GM18867 (cell line): Measurements from ENCODE around the gene OTX1.

Experiments
- ATAC-seq: cut with Tn5 transposase; IDR thresholded peaks from one replicate; pipeline ENCODE4 v1.9.1; 2021; ENCODE audit warnings: mild to moderate bottlenecking, moderate library complexity; ENCODE audit not compliant: unreplicated experiment

OTX1 gene

GRCh38 chr2:63046552-63046951 lies 4.1 kb upstream of the OTX1 start:
- no peak for ATAC-seq

DNA sequence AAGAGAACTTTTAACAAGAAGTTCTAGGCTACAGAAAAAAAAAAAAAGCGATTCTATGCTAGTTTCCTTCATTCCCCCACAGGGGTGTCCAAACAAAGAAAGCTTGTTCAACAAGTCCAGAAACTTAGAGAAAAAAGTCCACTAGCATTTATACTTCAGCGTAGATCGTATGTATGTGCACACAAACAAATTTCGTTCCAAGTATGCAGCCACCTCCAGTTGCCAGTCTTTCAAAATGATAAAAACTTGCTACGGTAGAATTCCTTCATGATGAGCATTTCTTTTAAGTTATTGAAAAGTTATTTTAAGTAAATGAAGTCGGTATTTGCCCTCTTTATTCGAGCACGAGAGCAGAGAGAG lies 3.7 kb upstream of the OTX1 start:
- no peak for ATAC-seq

DNA sequence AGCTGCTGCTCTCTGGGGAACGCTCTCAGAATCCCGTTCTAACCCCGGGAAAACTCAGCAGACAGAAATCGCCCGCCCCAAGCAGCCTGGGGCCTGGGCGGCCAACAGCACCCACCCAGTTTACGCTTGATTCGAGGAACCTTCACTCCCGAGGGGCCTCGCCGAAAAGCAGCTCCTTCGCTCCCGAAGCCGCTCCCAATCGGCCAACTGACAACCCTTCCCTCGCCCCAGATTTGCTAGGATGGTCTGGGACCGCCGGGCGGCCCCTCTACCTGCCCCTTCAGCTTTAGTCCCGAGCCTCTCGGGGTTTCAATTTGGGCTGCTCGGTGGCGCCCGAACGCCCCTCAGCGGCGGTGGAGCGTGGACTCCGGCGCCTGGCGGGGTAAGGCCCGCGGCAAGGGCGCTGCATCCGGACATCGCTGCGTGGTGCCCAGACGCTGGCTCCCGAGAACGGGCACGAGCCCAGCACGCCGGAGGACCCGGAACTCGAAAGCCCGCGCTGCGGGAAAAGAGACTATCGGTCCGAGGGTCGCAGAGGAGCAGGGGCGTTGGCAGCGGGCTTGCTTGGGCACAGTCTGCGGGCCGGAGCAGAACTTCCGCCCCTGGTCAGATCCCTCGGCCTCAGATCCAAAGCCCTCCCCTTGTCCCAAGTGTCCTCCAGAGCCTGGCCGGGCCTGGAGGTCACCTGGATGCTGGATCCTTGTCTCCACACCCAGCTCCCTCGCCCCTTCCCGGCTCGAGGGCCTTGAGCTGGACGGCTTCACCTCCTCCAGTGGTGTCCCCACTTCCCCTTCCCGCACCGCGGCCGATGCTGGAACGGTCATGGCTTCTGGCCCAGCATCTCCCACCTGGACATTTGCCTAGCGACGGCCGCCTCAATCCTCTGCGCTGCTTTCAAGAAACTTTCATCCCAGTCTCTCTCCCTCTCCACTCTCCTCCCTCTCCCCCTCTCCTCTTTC lies 3.0 kb upstream of the OTX1 start:
- no peak for ATAC-seq

DNA sequence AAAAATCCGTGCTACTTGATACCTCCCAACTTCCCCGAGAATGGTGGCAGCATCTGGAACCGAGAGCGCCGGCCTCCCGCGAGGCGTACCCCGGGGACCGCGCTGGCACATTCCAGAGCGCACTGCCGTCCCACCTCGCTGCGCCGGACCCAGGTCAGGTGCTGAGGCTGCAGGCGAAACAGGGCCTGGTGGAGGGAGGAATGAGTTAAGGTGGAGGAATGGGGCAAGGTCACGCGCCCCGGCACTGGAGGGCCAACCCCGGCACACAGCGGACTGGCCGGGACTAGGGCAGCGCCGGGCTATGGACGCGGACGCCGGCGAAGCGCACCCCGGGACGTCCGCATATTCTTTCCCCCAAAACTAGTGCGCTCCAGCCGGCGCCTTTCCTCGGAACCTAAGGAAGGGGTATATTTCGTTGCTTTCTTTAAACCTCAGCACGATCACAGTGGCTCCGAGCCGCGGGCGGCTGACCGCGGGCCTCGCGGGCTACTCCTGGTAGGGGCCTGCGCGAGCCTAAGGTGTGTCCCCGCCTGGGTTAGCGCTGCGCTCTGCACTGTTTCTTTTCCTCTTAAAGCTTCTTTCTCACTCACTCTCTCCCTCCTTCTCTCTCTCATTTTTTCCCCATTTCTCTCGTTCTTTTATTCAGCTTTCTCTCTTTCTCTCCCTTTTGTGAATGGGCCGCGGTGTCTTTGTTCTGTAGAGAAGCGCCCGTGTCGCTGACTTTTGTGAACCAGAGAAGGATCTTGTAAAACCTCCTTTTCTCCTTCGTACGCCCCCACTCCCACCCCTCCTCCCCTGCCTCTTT lies 2.1 kb upstream of the OTX1 start:
- no peak for ATAC-seq

GRCh38 chr2:63049211-63049969 lies 1.2 kb upstream of the OTX1 start:
- no peak for ATAC-seq

DNA sequence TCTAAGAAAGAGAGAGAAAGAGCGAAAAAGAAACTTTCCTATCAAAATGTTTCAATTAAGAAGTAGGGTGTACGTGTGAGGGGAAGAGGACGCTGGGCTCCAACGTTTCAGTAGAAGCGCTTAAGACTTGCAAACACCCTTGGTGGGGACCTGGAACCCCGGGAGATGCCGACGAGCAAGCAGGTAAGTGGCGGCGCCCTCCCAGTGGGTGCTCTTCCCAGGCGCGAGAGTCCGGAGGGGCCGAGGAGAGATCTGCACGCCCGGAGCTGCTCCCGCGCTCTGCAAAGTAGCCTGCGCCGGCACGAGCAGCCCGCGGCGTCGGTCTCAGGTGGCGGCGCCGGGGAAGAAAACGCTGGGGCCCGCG lies 678 bp upstream of the OTX1 start:
- peak; percentile 44 for ATAC-seq

- no peak for ATAC-seq
Measured at GRCh38 chr2:63051042-63051794, 588 bp downstream of the OTX1 start.

DNA sequence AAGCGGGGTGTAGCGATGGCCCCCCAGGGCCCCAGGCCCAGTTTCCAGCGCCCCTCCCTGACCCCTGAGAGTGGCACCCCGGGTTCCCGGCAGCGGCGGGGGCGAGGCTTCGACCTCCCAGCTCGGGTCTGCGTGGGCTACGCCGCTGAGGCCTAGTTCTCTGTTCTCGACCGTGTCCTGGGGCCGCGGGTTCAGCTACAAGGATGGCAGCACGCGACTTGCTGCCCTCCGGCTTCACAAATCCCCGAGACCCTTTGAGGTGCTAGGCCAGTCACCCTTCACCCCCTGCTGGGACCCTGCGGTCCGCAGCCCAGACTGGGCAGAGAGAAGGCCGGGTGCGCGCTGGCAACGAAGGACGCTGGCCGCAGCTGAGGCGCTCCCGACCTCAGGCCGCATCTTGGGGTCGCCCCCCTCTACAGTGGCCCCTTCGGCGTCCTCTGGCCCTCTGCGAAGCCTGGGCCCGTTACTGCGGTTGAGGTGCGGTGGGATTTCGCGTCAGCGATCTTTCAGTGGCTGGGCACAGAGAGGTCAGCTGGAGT lies 1.2 kb downstream of the OTX1 start:
- ATAC-seq: no peak

DNA sequence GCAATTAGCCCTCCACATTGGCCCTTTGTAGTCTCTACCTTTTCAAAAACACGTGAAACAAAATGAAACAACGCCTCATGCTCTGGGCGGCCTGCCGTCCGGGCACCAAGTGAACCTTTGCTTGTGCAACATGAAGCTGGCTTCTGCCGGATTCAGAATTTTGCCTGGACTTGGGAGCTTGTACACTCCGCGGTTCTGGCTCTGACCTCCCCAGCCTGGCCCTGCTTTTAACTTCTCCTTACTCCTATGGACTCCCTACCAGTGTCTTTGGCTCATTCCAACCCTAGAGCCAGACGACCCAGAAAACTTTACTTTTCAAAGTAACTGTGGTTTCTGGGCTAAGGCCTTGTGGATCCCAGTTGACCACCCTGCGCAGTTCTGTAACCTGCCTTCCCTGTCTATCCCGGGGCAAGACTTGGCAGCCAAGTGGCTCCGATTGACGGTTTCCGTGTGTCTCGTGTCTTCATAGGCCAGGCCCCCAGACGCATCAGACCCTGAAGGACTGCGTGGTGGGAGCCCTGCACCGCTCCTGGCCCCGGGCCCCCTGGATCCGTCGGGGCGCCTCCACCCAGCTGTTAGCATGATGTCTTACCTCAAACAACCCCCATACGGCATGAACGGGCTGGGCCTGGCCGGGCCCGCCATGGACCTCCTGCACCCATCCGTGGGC lies 1.9 kb downstream of the OTX1 start:
- ATAC-seq: no peak

DNA sequence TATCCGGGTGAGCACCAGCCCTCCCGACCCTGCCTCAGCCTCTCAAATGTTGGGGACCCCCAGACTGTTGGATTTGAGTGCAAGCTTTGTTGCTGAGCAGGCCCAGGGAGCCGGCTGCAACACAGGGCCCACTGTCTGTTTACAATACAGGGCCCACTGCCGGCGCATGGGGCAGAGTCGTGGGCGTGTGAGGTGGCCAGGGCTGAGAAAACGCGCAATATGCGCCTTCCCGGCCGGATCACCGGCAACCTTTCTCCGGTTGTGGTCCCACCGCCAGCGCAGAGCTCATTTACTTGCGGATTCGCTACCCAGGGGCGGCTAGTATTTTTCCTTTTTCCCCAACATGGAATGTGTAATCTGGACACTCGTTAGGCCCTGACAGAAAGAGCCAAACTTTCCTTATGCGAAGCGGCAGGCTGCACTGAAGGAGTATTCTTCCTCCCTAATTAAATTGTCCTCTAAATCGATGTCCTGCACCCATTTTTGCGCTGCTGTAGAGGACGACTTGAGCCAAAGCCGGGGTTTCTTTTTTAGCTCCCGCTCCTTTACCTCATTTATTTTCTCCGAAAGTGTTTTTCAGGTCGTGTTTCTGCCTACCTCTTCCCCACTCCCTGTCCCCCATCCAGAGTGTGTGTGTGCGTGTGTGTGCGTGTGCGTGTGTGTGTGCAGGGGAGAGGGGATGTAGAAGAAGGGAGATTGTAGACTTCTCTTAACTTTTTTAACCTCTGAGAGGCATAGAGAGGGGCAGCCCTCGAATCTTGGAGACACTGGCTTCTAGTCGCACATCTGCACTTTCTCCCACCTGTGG lies 2.7 kb downstream of the OTX1 start:
- ATAC-seq: no peak

GRCh38 chr2:63053889-63054602 lies 3.4 kb downstream of the OTX1 start:
- ATAC-seq: no peak

DNA sequence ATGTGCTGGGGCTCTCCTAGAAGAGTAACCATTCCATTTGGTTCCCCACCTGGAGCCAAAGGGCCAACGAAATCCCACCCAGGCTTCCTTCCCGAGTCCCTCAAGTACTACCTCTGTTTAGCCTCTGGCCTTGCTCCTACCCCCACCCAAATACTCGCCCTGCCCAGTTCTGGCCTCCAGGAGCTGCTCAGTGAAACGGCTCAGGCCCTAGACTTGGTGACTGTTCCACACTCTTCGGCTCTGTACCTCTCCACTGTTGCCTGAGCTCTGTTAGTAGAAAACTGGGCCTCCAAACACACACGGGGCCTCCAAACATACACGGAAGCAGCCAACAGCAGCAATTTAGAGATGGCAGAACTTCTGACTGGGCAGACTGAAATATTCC lies 4.2 kb downstream of the OTX1 start:
- ATAC-seq: no peak

GRCh38 chr2:63055226-63056106 lies 4.8 kb downstream of the OTX1 start:
- ATAC-seq: no peak

- ATAC-seq: peak; percentile 46
Measured at GRCh38 chr2:63056107-63057050, 5.7 kb downstream of the OTX1 start.

- no peak for ATAC-seq
Measured at GRCh38 chr2:63057249-63058143, 6.9 kb downstream of the OTX1 start.
